ENCODE results near the gene MREG. TPM values are rescaled to one million over a fixed set of nuclear protein-coding genes. Genes with fewer than 3 reads are reported as not detected.
A peak's percentile ranks its signal among the peaks of the same experiment; 100 is the strongest.

MREG gene
- total and polyA plus RNA-seq, 4 donors, result 0.87 to 3.1 (median 2.7) TPM

DNA sequence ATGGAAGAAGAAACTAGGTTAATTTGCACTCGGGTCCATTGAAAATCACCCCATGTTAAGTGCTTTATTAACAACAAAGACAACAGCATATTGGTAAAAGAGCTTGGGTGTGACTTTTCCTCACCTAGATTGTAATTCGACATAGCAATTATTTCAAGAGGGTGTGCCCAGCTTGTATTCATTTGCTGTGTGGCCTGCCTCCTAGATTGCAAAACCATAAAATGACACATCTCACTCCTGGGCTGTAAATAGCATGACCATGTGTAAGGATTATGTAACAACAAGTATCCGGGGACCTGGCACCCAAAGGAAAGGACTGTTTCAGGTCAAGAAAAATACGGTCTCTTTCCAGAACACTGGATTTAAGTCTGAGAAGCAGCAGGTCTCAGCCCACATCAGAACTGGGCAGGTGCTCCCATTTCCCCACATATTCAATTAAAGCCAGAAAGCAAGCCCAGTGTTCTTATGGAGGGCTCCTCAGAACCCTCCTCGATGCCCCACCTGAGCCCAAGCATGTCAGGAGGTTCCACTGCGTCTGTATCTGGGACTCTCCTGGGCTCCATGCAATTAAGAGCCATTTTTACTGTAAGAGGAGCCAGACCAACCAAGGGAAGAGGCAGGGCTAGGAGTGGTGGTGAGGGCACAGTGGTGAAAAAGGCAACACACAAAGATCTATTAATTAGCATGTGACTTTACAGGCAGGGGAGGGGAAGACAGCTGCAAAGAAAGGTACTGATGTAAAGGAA is 39.2 kb downstream of the MREG start:
- H3K27ac ChIP-seq (ENCODE audit: low read depth in 1 of 2, low read length in 2 of 2), result peak overlapping the region; percentile 61 to 77
- H3K27me3 ChIP-seq (ENCODE audit: control insufficient read depth in 4 of 4, insufficient read depth in 4 of 4, low read length in 3 of 4), result no peaks in the 10 kb centered on the region
- peaks cover 3 to 10% (median 8%) of the 10 kb centered on the region in 4 donors for H3K36me3 ChIP-seq (ENCODE audit: control insufficient read depth in 4 of 4, insufficient read depth in 3 of 4, low read depth in 1 of 4, low read length in 3 of 4)
- no peaks in the 10 kb centered on the region for H3K9me3 ChIP-seq (ENCODE audit: control insufficient read depth in 4 of 4, low read length in 3 of 4)
- 58% methylated on average over 6 of the region's 6 CpGs for WGBS
- no peak overlapping the region for H3K4me3 ChIP-seq (ENCODE audit: low read depth in 1 of 3, low read length in 3 of 3)
- peaks cover 0 to 6% (median 4%) of the 10 kb centered on the region in 4 donors for H3K4me1 ChIP-seq (ENCODE audit: control insufficient read depth in 4 of 4, insufficient read depth in 4 of 4, low read length in 3 of 4)
- TF ChIP-seq, protein P1, sequence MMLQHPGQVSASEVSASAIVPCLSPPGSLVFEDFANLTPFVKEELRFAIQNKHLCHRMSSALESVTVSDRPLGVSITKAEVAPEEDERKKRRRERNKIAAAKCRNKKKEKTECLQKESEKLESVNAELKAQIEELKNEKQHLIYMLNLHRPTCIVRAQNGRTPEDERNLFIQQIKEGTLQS (IDR thresholded peaks at IDR 0.05), result no peak
- TF ChIP-seq JUND (IDR thresholded peaks at IDR 0.05) (peak in 1 of 2 donors; percentile 51), HNF4A (conservative IDR thresholded peaks at IDR 0.05) (peak in 1 of 2 donors; percentile 48), TAF1 (conservative IDR thresholded peaks at IDR 0.05) (no peak), YY1 (IDR thresholded peaks at IDR 0.05) (peak; percentile 30), RXRA (IDR thresholded peaks at IDR 0.05) (peak in 1 of 2 donors; percentile 45), FOXA2 (IDR thresholded peaks at IDR 0.05) (peak; percentile 27)
- TF ChIP-seq, protein P2, sequence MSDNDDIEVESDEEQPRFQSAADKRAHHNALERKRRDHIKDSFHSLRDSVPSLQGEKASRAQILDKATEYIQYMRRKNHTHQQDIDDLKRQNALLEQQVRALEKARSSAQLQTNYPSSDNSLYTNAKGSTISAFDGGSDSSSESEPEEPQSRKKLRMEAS (IDR thresholded peaks at IDR 0.05), result peak; percentile 51
- TF ChIP-seq, protein P3, sequence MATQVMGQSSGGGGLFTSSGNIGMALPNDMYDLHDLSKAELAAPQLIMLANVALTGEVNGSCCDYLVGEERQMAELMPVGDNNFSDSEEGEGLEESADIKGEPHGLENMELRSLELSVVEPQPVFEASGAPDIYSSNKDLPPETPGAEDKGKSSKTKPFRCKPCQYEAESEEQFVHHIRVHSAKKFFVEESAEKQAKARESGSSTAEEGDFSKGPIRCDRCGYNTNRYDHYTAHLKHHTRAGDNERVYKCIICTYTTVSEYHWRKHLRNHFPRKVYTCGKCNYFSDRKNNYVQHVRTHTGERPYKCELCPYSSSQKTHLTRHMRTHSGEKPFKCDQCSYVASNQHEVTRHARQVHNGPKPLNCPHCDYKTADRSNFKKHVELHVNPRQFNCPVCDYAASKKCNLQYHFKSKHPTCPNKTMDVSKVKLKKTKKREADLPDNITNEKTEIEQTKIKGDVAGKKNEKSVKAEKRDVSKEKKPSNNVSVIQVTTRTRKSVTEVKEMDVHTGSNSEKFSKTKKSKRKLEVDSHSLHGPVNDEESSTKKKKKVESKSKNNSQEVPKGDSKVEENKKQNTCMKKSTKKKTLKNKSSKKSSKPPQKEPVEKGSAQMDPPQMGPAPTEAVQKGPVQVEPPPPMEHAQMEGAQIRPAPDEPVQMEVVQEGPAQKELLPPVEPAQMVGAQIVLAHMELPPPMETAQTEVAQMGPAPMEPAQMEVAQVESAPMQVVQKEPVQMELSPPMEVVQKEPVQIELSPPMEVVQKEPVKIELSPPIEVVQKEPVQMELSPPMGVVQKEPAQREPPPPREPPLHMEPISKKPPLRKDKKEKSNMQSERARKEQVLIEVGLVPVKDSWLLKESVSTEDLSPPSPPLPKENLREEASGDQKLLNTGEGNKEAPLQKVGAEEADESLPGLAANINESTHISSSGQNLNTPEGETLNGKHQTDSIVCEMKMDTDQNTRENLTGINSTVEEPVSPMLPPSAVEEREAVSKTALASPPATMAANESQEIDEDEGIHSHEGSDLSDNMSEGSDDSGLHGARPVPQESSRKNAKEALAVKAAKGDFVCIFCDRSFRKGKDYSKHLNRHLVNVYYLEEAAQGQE (IDR thresholded peaks at IDR 0.05), result no peak
- no peak overlapping the region for H3K9ac ChIP-seq (ENCODE audit: low read depth in 1 of 2, low read length in 2 of 2)
- no peak for DNase-seq (ENCODE audit: low spot score)

DNA sequence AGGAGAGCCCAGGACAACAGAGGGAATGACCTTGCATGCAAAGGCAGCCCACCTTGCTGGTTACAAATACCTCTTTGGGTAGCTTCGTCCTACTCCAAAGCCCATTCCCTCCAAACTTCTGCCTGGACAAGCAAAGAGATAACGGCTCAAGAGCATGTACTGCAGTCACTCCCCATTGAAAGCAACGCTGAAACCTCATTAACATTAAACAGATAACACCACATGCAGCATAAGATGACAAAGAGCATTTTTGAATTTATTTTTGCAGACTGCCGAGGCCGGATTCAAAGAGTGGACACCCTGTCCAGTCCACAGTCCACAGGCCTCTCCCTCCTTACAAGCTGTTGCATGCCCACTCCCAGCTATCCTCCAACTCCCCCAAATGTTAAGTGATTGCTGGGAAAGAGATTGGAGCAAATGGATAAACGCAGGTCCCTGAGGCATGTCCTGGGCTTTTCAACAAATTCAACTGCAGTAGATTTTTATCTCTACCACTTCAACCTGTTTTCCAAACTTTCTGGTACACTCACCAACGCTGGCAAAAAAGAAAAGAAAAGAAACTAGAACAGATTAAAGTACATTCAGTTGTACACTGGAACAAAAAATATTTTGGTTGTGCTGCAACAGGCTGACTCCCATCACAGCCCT is 40.1 kb downstream of the MREG start:
- DNase-seq (ENCODE audit: low spot score), result no peak
- no peaks in the 10 kb centered on the region for H3K27me3 ChIP-seq (ENCODE audit: control insufficient read depth in 4 of 4, insufficient read depth in 4 of 4, low read length in 3 of 4)

More for the DNA sequence above, 40.1 kb downstream of the MREG start:
- 70% methylated on average over 7 of the region's 7 CpGs for WGBS
- TF ChIP-seq YY1 (IDR thresholded peaks at IDR 0.05) (no peak), HNF4G (IDR thresholded peaks at IDR 0.05) (no peak)
- TF ChIP-seq, protein P4, sequence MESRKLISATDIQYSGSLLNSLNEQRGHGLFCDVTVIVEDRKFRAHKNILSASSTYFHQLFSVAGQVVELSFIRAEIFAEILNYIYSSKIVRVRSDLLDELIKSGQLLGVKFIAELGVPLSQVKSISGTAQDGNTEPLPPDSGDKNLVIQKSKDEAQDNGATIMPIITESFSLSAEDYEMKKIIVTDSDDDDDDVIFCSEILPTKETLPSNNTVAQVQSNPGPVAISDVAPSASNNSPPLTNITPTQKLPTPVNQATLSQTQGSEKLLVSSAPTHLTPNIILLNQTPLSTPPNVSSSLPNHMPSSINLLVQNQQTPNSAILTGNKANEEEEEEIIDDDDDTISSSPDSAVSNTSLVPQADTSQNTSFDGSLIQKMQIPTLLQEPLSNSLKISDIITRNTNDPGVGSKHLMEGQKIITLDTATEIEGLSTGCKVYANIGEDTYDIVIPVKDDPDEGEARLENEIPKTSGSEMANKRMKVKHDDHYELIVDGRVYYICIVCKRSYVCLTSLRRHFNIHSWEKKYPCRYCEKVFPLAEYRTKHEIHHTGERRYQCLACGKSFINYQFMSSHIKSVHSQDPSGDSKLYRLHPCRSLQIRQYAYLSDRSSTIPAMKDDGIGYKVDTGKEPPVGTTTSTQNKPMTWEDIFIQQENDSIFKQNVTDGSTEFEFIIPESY (IDR thresholded peaks at IDR 0.05), result no peak
- Histone ChIP-seq H3K4me1 (ENCODE audit: control insufficient read depth in 4 of 4, insufficient read depth in 4 of 4, low read length in 3 of 4) (peaks cover 0 to 6% (median 4%) of the 10 kb centered on the region in 4 donors), H3K27ac (ENCODE audit: low read depth in 1 of 2, low read length in 2 of 2) (no peak overlapping the region), H3K9me3 (ENCODE audit: control insufficient read depth in 4 of 4, low read length in 3 of 4) (no peaks in the 10 kb centered on the region), H3K4me3 (ENCODE audit: low read depth in 1 of 3, low read length in 3 of 3) (no peak overlapping the region), H3K9ac (ENCODE audit: low read depth in 1 of 2, low read length in 2 of 2) (no peak overlapping the region), H3K36me3 (ENCODE audit: control insufficient read depth in 4 of 4, insufficient read depth in 3 of 4, low read depth in 1 of 4, low read length in 3 of 4) (peaks cover 3 to 10% (median 8%) of the 10 kb centered on the region in 4 donors)

Data from liver (tissue), 9 donors.